ENCODE measurements around the gene PFDN2.

The PFDN2 gene

GRCh38 chr1:161117759-161118581 lies at the start of gene PFDN2, which contains the start of gene NIT1:
TSS of gene PFDN2 (minus strand) at chr1:161118037. CDS start at chr1:161118026, 11 bp downstream.
TSS of gene NIT1 (plus strand) at chr1:161118105. CDS start at chr1:161118177, 72 bp downstream.
- peak; percentile 84 to 86 for DNase-seq (ENCODE audit: low read depth in 2 of 2)

GRCh38 chr1:161166669-161167548 lies 49.1 kb upstream of the PFDN2 start:
- DNase-seq (ENCODE audit: low read depth in 2 of 2): no peak

GRCh38 chr1:161165742-161166668 lies 48.2 kb upstream of the PFDN2 start, which contains the start of gene PPOX:
TSS of gene PPOX (plus strand) at chr1:161166426. CDS start at chr1:161166848, 422 bp downstream.
- peak; percentile 74 to 90 for DNase-seq (ENCODE audit: low read depth in 2 of 2)

- no peak for DNase-seq (ENCODE audit: low read depth in 2 of 2)
Observed at GRCh38 chr1:161164901-161165610, 47.2 kb upstream of the PFDN2 start.

GRCh38 chr1:161163793-161164192 lies 46.0 kb upstream of the PFDN2 start:
- no peak for DNase-seq (ENCODE audit: low read depth in 2 of 2)

- DNase-seq (ENCODE audit: low read depth in 2 of 2): no peak
Observed at GRCh38 chr1:161162806-161163205, 45.0 kb upstream of the PFDN2 start.

GRCh38 chr1:161162052-161162451 lies 44.2 kb upstream of the PFDN2 start:
- DNase-seq (ENCODE audit: low read depth in 2 of 2): no peak

- no peak for DNase-seq (ENCODE audit: low read depth in 2 of 2)
Observed at GRCh38 chr1:161161652-161162051, 43.8 kb upstream of the PFDN2 start.

- DNase-seq (ENCODE audit: low read depth in 2 of 2): no peak
Observed at GRCh38 chr1:161160671-161161145, 42.9 kb upstream of the PFDN2 start.

- DNase-seq (ENCODE audit: low read depth in 2 of 2): no peak
Observed at GRCh38 chr1:161159913-161160243, 42.0 kb upstream of the PFDN2 start.

- DNase-seq (ENCODE audit: low read depth in 2 of 2): peak; percentile 87 to 89
Observed at GRCh38 chr1:161159087-161159912, 41.5 kb upstream of the PFDN2 start, which contains the start of gene USP21. TSS of gene USP21 (plus strand) at chr1:161159500. CDS start at chr1:161160641, 1,141 bp downstream.

GRCh38 chr1:161158316-161159010 lies 40.6 kb upstream of the PFDN2 start:
- no peak for DNase-seq (ENCODE audit: low read depth in 2 of 2)

GRCh38 chr1:161157867-161158266 lies 40.0 kb upstream of the PFDN2 start:
- DNase-seq (ENCODE audit: low read depth in 2 of 2): no peak

GRCh38 chr1:161153682-161154337 lies 36.0 kb upstream of the PFDN2 start, which contains the start of gene UFC1:
TSS of gene UFC1 (plus strand) at chr1:161153978. CDS start at chr1:161153998, 20 bp downstream.
- peak; percentile 61 to 68 for DNase-seq (ENCODE audit: low read depth in 2 of 2)

GRCh38 chr1:161153176-161153575 lies 35.3 kb upstream of the PFDN2 start:
- no peak for DNase-seq (ENCODE audit: low read depth in 2 of 2)

GRCh38 chr1:161145832-161146231 lies 28.0 kb upstream of the PFDN2 start:
- DNase-seq (ENCODE audit: low read depth in 2 of 2): no peak

GRCh38 chr1:161140755-161141400 lies 23.0 kb upstream of the PFDN2 start:
- no peak for DNase-seq (ENCODE audit: low read depth in 2 of 2)

- no peak for DNase-seq (ENCODE audit: low read depth in 2 of 2)
Observed at GRCh38 chr1:161139766-161140165, 21.9 kb upstream of the PFDN2 start.

Measured in stimulated activated CD4-positive, alpha-beta T cell treated with anti-CD3 and anti-CD28 coated beads, Interleukin-4, amount 100 ng/mL, for 48 hours (primary cell).